GM23338 (cell line): ENCODE results near the gene FHL1. TPM values are rescaled to one million over a fixed set of nuclear protein-coding genes. Genes with fewer than 3 reads are reported as not detected.

Source experiments
- ATAC-seq: fragments of 200-7000 bp; cut with Tn5 transposase; 3 replicates; pipeline ENCODE4 v1.9.1; 2020
- DNase-seq: peaks from one replicate; pipeline ENCODE4 v3.0.0-alpha.2; 2015; ENCODE audit warnings: low spot score
- H2AFZ ChIP-seq: fragments of 200-600 bp; sonication (generic); 2 replicates; pipeline ENCODE4 v1.8.0; 2016; ENCODE audit warnings: antibody characterized with exemption, mild to moderate bottlenecking, moderate library complexity
- H3F3A ChIP-seq: fragments of 200-600 bp; sonication (generic); replicated peaks from 2 replicates; pipeline ENCODE4 v1.8.0; 2017; ENCODE audit warnings: antibody characterized with exemption, mixed run types, low read depth
- H3K27ac ChIP-seq: fragments of 200-600 bp; sonication (generic); 2 replicates; pipeline ENCODE4 v1.6.1; 2016; ENCODE audit warnings: low read depth
- H3K27me3 ChIP-seq: fragments of 200-600 bp; sonication (generic); 2 replicates; pipeline ENCODE4 v1.8.0; 2016; ENCODE audit warnings: mild to moderate bottlenecking, mixed run types, moderate library complexity; ENCODE audit not compliant: insufficient read depth
- H3K36me3 ChIP-seq: fragments of 200-600 bp; sonication (generic); 2 replicates; pipeline ENCODE4 v1.8.0; 2016; ENCODE audit warnings: mild to moderate bottlenecking; ENCODE audit not compliant: insufficient read depth
- H3K4me1 ChIP-seq: fragments of 200-600 bp; sonication (generic); 2 replicates; pipeline ENCODE4 v1.8.0; 2016; ENCODE audit warnings: mild to moderate bottlenecking, moderate library complexity; ENCODE audit not compliant: insufficient read depth
- H3K4me2 ChIP-seq: fragments of 200-600 bp; sonication (generic); 2 replicates; pipeline ENCODE4 v1.7.1; 2017; ENCODE audit warnings: mixed run types
- H3K4me3 ChIP-seq: fragments of 200-600 bp; sonication (generic); 2 replicates; pipeline ENCODE4 v1.6.1; 2016; ENCODE audit warnings: mixed run types
- H3K79me2 ChIP-seq: fragments of 200-600 bp; sonication (generic); replicated peaks from 2 replicates; pipeline ENCODE4 v1.8.0; 2017; ENCODE audit warnings: mild to moderate bottlenecking; ENCODE audit not compliant: insufficient read depth
- H3K9me2 ChIP-seq: fragments of 200-600 bp; sonication (generic); 2 replicates; pipeline ENCODE4 v1.8.0; 2017; ENCODE audit not compliant: insufficient read depth
- H4K20me1 ChIP-seq: fragments of 200-600 bp; sonication (generic); replicated peaks from 2 replicates; pipeline ENCODE4 v1.8.0; 2017; ENCODE audit warnings: mild to moderate bottlenecking; ENCODE audit not compliant: insufficient read depth
- H3K27ac Mint-ChIP-seq: 2 replicates; pipeline ENCODE4 v1.8.0; 2020; ENCODE audit warnings: inconsistent platforms, mild to moderate bottlenecking, moderate library complexity, mixed read lengths
- H3K27me3 Mint-ChIP-seq: 3 replicates; pipeline ENCODE4 v1.8.0; 2022; ENCODE audit warnings: low read depth, mild to moderate bottlenecking, moderate library complexity, mixed read lengths, inconsistent platforms; ENCODE audit not compliant: insufficient read depth, poor library complexity
- H3K36me3 Mint-ChIP-seq: 3 replicates; pipeline ENCODE4 v1.8.0; 2021; ENCODE audit warnings: low read depth, mild to moderate bottlenecking, inconsistent platforms, moderate library complexity, mixed read lengths
- H3K4me1 Mint-ChIP-seq: 3 replicates; pipeline ENCODE4 v1.8.0; 2020; ENCODE audit warnings: mild to moderate bottlenecking, inconsistent platforms, mixed read lengths
- H3K4me3 Mint-ChIP-seq: 3 replicates; pipeline ENCODE4 v1.8.0; 2021; ENCODE audit warnings: moderate library complexity, mild to moderate bottlenecking, inconsistent platforms, mixed read lengths
- H3K9me3 Mint-ChIP-seq: 3 replicates; pipeline ENCODE4 v1.8.0; 2020; ENCODE audit warnings: moderate library complexity, mild to moderate bottlenecking, inconsistent platforms, mixed read lengths
- CREB1 ChIP-seq: fragments of 250-450 bp; sonication (Bioruptor Pico); IDR thresholded peaks from 2 replicates; pipeline ENCODE4 v1.5.0; 2020; ENCODE audit warnings: low read depth, mild to moderate bottlenecking, moderate library complexity
- CTCF ChIP-seq, 2 experiments: fragments of 200-600 bp in 1 of 2; sonication (generic) in 1 of 2; conservative IDR thresholded peaks; 2 replicates each; pipeline versions ENCODE4 v1.5.1 to v1.6.1; 2016 to 2017; ENCODE audit warnings: antibody characterized with exemption in 2 of 2, low read depth in 2 of 2, mild to moderate bottlenecking in 2 of 2, moderate library complexity in 1 of 2
- ETS1 ChIP-seq: IDR thresholded peaks from 2 replicates; pipeline ENCODE4 v1.6.1; 2016; ENCODE audit warnings: antibody characterized with exemption
- EZH2 ChIP-seq: fragments of 200-600 bp; sonication (generic); IDR thresholded peaks from one replicate; pipeline ENCODE4 v1.8.0; 2017; ENCODE audit warnings: antibody characterized with exemption, mild to moderate bottlenecking, low read depth; ENCODE audit not compliant: unreplicated experiment
- EZH2phosphoT487 ChIP-seq: fragments of 200-600 bp; sonication (generic); IDR thresholded peaks from one replicate; pipeline ENCODE4 v1.8.1; 2018; ENCODE audit warnings: antibody characterized with exemption; ENCODE audit not compliant: unreplicated experiment
- NANOG ChIP-seq: IDR thresholded peaks from 2 replicates; pipeline ENCODE4 v1.6.1; 2016; ENCODE audit warnings: antibody characterized with exemption, borderline replicate concordance
- REST ChIP-seq: IDR thresholded peaks from one replicate; pipeline ENCODE4 v1.6.1; 2018; ENCODE audit warnings: antibody characterized with exemption; ENCODE audit not compliant: unreplicated experiment
- STAT1 ChIP-seq: IDR thresholded peaks from one replicate; pipeline ENCODE4 v1.6.1; 2016; ENCODE audit warnings: antibody characterized with exemption; ENCODE audit not compliant: unreplicated experiment
- ZNF114 ChIP-seq: fragments of 250-450 bp; sonication (Bioruptor Pico); IDR thresholded peaks from 2 replicates; pipeline ENCODE4 v1.5.0; 2020; ENCODE audit warnings: mild to moderate bottlenecking, moderate library complexity
- ZNF331 ChIP-seq: fragments of 250-450 bp; sonication (Bioruptor Pico); IDR thresholded peaks from 2 replicates; pipeline ENCODE4 v1.5.0; 2020; ENCODE audit warnings: low read depth, mild to moderate bottlenecking, moderate library complexity
- ZNF462 ChIP-seq: fragments of 250-450 bp; sonication (Bioruptor Pico); IDR thresholded peaks from 2 replicates; pipeline ENCODE4 v1.5.0; 2020; ENCODE audit warnings: mild to moderate bottlenecking, moderate library complexity
- polyA plus RNA-seq: library from polyadenylated mRNA; unstranded; fragments of >200 nt; fragmentation: Nextera tagmentation; extraction: Ambion mirVana; gene quantifications from 2 replicates; pipeline ENCODE4 v1.2.1, GENCODE V29; 2016
- total RNA-seq: library from RNA; depleted of rRNA; stranded (reverse); fragments of >200 nt; shearing (Covaris generic); gene quantifications from 2 replicates; pipeline ENCODE4 v1.2.3, GENCODE V29; 2014

The FHL1 gene
- total and polyA plus RNA-seq, 2 experiments from 2014 or later: 47.9 to 60.4 TPM

GRCh38 chrX:136126371-136126770 is 21.0 kb upstream of the FHL1 start (continued):
- TF ChIP-seq ZNF331 (CRISPR knock-in tag) (no peak), NANOG (no peak)

- no peaks in the 10 kb centered on the region for H3K9me2 ChIP-seq
- H2AFZ ChIP-seq: no peak overlapping the region
- H4K20me1 ChIP-seq: no peaks in the 10 kb centered on the region
- Mint-ChIP-seq H3K27me3 (no peaks in the 10 kb centered on the region), H3K27ac (no peak overlapping the region), H3K4me3 (no peak overlapping the region), H3K4me1 (peaks cover 3% of the 10 kb centered on the region; the same call in 1 of the 3 replicates), H3K36me3 (no peaks in the 10 kb centered on the region; the same call in 2 of the 3 replicates), H3K9me3 (no peaks in the 10 kb centered on the region)
- no peaks in the 10 kb centered on the region for H3F3A ChIP-seq
- no peak overlapping the region for H3K27ac ChIP-seq
- DNase-seq (no peak), ATAC-seq (no peak)
- no peaks in the 10 kb centered on the region for H3K36me3 ChIP-seq
- H3K4me2 ChIP-seq: no peak overlapping the region
- no peak for TF ChIP-seq ETS1
- no peak for TF ChIP-seq CREB1 (CRISPR knock-in tag)
- no peak for TF ChIP-seq REST
- TF ChIP-seq STAT1: no peak
- TF ChIP-seq CTCF (conservative IDR thresholded peaks at IDR 0.05; ENCODE audit: low read depth in 2 of 2): no peak
- TF ChIP-seq ZNF114 (CRISPR knock-in tag): no peak
- TF ChIP-seq EZH2phosphoT487: no peak
- no peak for TF ChIP-seq ZNF462 (CRISPR knock-in tag)
- TF ChIP-seq NANOG: no peak
- TF ChIP-seq EZH2: no peak
- no peaks in the 10 kb centered on the region for H3K27me3 ChIP-seq
- H3K4me3 ChIP-seq: no peak overlapping the region
- H3K79me2 ChIP-seq: no peaks in the 10 kb centered on the region
- H3K4me1 ChIP-seq: no peaks in the 10 kb centered on the region
Observed at GRCh38 chrX:136126872-136127406, 20.4 kb upstream of the FHL1 start.
